ENCODE data around the gene SLC6A5.

DNA sequence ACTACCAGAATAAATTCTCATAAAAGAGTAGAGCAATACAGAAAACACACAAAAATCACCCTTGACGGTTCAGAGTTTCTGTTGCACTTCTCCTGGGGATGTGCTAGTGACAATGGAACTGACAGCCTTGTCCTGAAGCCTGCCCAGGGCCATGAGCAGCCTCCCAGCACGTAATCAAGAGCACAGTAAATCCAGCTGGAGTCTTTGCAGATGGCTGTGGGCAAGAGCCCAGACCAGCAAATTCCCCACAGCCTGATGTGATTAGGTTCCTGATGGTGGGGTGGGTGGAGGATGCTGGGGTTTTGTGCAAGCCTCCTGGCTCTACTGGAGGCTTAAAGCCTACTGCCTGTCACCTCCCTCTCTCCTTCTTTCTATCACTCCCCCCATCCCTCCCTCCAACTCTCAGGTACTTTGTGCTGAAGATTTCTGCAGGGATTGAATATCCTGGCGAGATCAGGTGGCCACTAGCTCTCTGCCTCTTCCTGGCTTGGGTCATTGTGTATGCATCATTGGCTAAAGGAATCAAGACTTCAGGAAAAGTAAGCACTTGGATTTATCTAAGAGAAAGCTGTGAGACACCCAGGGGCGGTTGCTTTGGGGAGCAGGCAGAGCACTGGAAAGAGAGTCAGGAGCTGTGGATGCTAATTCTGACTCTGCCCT, 18.1 kb downstream of the SLC6A5 start:
- TF ChIP-seq, protein P1, sequence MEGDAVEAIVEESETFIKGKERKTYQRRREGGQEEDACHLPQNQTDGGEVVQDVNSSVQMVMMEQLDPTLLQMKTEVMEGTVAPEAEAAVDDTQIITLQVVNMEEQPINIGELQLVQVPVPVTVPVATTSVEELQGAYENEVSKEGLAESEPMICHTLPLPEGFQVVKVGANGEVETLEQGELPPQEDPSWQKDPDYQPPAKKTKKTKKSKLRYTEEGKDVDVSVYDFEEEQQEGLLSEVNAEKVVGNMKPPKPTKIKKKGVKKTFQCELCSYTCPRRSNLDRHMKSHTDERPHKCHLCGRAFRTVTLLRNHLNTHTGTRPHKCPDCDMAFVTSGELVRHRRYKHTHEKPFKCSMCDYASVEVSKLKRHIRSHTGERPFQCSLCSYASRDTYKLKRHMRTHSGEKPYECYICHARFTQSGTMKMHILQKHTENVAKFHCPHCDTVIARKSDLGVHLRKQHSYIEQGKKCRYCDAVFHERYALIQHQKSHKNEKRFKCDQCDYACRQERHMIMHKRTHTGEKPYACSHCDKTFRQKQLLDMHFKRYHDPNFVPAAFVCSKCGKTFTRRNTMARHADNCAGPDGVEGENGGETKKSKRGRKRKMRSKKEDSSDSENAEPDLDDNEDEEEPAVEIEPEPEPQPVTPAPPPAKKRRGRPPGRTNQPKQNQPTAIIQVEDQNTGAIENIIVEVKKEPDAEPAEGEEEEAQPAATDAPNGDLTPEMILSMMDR (IDR thresholded peaks at IDR 0.05) = no peak
- TF ChIP-seq POLR2A (IDR thresholded peaks at IDR 0.05) = no peak

Data from tibial nerve (tissue), 3 donors.